HG03039 (cell line): ENCODE results near the gene ARHGAP22.

Experiments used
- ATAC-seq: cut with Tn5 transposase; IDR thresholded peaks from one replicate; pipeline ENCODE4 v1.9.1; 2021; ENCODE audit warnings: mild to moderate bottlenecking, moderate library complexity; ENCODE audit not compliant: unreplicated experiment

ARHGAP22 gene

GRCh38 chr10:48536156-48536500, 68.7 kb downstream of the ARHGAP22 start:
- ATAC-seq = no peak

DNA sequence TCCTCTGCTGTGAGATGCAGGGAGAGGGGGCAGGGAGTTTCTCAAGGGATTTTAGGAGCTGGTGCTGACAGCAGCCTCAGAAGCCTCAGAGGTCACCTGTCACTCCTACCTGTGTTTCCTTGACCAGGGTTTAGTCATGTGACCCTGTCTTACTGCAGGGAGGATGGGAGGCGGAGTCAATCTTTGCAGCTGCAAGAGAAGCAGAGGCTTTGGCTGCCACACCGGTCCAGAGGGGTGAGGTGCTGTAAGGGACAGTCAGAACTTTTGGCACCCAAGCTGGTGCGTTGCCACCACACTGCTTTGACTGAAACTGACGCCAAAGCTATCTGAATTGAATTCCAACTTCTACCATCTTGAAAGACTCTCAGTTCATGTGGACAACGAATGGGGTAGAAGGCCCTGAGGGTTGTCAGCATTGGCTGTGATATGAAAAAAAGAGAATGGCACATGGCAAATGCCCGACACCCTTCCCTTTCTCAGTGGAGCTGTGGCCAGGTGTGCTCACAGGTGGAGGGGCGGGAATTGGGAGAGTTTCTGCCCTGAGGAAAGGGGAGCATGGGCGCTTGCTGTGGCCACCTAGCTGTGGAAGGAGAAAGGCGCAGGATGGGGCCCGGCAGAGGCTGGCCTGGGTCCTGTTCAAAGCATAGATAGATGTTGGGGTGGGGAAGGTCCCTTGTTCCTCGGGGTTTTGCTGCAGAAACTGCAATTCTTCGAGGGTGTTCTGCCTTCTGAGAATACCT, 69.3 kb downstream of the ARHGAP22 start:
- no peak for ATAC-seq

DNA sequence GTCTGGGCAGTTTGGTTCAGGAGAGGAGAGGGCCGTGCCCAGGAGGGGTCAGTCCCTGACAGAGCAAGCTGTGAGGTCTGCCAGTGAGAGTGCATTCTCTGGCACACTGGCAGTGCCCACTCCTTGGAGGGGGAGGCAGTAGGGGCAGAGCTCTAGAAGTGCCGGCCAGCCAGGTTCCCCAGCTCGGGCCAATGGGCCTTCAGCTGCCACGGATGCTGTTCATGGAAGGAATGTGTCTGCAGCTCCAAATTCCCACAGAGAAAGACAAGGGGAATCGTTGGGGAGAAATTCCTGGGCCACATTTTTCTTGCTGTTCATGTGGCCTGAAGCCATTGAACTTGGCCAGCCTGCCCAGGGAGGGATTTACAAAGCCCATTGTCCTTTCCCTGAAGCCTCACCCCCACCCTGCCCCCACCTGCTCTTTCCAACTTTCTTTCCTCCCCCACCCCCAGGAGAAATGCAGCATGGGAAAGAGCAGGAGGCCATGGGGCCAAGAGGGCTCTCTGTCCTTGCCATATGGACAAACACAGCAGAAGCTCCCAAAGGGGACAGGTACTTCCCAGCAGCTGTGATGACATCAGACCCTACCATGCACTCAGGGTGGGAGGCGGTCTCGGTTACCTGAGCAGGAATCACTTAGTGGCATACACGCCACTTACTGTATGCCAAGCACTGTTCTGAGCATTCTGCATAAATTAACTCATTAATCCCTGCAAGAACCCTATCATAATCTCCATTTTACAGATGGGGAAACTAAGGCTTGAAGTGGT, 70.7 kb downstream of the ARHGAP22 start:
- no peak for ATAC-seq

GRCh38 chr10:48533540-48533939, 71.3 kb downstream of the ARHGAP22 start:
- ATAC-seq = no peak

DNA sequence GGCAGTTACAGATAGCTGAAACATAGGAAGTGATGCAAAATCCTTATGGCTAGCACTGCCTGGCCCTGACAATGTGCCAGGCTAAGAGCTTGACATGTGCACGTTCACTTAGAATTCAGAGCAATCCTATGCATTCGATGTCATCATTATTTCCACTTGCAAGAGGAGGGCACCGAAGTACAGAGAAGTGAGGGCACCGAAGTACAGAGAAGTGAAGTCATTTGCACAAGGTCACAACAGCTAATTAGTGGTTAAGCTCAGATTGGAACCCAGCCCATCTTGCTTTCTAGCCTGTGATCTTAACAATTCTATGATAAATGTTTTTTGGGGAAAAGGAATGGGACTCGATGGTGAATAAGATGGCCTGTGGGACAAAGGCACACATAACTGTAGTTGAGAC, 73.4 kb downstream of the ARHGAP22 start:
- ATAC-seq = no peak

GRCh38 chr10:48529331-48529730, 75.5 kb downstream of the ARHGAP22 start:
- no peak for ATAC-seq

- no peak for ATAC-seq
Observed at GRCh38 chr10:48527756-48528155, 77.1 kb downstream of the ARHGAP22 start.

GRCh38 chr10:48526846-48527505, 77.9 kb downstream of the ARHGAP22 start:
- no peak for ATAC-seq

GRCh38 chr10:48526011-48526821, 78.7 kb downstream of the ARHGAP22 start:
- no peak for ATAC-seq

DNA sequence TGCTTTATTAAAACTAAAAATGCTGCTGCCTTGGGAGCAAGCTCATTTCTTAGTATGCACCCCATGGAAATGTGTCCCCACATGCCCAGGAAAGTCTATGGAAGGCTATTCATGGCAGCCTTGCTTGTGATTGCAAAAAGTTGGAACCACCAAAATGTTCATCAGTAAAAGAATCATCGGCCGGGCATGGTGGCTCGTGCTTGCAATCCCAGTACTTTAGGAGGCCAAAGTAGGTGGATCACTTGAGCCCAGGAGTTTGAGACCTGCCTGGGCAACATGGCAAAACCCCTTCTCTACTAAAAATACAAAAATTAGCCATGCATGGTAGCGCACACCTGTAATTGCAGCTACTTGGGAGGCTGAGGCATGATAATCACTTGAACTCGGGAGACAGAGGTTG, 79.8 kb downstream of the ARHGAP22 start:
- ATAC-seq = no peak

DNA sequence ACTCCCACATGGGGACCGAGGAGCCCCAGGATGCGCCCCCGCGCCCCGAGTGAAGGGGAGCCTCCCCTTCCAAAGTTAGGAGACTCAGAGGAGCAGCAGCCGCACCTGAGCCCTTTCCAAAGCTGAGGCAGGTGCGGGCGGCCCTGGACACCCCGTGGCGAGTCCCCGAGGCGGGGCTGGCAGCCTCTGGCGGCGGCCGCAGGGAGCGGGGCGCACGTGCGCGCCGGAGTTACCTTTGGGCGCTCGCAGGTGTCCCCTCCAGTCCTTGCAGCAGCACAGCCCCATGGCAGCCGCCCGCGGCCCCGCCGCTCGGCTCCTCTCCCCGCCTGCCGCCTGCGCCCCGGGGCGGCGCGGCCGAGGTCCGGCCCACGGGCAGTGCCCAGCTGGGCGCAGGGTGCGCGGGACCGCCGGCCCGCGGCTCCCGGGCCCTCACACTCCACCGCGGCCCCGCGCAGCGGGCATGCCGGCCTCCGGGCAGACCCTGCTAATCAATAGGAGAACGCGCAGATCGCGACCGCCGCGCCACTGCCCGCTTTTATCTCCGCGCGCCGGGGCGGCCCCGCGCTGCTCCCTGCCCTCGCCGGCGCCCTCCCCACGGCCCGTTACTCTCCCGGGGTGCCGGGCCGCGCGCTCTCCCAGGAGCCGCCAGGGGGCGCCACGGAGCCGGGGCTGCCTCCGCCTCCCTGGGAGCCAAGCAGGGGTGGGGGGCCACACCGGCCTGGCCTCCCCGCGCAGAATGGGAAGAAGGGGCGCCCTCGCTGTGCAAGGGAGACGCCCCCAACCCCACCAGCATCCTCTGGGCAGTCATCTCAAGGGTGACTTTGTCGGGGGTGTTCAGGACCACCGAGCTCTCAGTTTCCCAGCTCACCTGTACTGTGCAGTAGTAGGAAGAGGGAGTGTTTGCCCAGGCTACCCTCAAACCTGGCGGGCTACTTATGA, 80.8 kb downstream of the ARHGAP22 start:
- ATAC-seq = no peak

GRCh38 chr10:48523212-48523819, 81.6 kb downstream of the ARHGAP22 start:
- ATAC-seq = no peak

- no peak for ATAC-seq
Observed at GRCh38 chr10:48522011-48522765, 82.7 kb downstream of the ARHGAP22 start.

GRCh38 chr10:48520594-48520993, 84.3 kb downstream of the ARHGAP22 start:
- no peak for ATAC-seq

DNA sequence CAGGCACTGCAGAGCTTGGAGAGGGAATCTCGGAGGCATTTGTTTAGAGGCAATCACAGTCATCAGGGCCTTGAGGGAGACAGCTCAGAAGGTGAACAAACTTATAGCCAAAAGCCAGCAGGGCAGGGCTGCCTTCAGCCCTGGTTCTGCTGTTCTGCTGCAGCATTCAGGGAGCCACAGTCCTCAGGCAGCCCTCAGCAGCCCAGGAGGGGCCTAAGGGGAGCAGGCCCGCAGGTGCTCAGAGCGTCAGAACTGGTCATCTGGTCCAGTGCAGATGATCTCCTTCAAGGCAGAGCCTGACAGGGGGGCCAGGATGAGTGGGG, 84.7 kb downstream of the ARHGAP22 start:
- ATAC-seq = no peak

DNA sequence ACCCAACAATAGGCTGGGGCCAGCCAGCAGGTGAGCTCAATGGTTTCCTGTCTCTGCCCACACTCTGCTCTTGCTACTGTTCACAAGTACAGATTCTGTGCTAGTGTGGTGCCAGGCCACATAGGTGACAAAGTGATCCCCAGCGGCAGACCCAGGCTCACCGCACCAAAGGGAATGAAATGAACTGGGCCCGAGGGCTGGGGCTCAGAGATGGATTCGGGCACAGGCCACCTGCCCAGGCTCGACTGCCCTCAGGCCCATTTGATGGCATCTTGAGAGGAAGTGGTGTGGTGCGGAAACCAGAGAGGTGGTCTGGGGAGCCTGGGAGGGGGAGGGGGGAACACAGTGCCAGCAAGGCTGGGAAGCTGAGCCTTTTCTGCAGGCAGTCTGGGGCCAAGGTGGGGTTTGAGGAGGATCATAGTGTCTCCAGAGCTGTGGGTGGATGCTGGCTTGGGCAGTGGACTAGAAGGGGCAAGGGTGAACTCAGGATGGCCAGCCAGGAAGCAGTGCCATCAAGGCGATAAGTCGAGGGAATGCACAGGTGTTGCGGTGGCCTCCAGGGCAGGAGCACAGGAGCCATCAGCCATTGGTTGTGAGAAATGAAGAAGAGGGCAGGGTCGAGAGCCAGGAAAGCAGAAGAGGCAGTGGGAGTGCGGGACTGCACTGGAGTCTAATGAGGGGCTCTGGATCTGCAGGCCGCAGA, 85.2 kb downstream of the ARHGAP22 start:
- no peak for ATAC-seq

DNA sequence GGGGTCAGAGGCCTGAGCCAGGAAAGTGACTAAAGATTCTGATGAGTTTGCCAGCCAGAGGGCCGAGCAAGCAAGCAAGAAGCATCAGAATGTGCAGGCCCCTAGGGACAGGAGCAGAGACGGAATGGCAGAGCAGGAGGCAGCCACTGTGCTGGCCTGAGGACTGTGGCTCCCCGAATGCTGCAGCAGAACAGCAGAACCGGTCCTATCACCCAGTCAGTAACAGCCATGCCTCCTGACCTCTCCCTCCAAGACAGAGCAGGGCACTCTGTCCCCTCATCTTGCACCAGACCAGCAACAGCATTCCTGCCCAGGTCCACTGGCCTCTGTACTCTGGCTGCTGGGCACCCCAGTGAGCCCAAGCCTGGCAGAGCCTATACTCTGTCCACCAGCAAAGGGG, 85.9 kb downstream of the ARHGAP22 start:
- ATAC-seq = no peak
